Central memory CD8-positive, alpha-beta T cell (primary cell): ENCODE results near the gene MICAL2.

Experiments
- ATAC-seq: fragments of 150-1000 bp; cut with Tn5 transposase; replicated peaks from 2 replicates; pipeline ENCODE4 v1.10.0; 2022; ENCODE audit warnings: mild to moderate bottlenecking, moderate FRiP score, moderate number of reproducible peaks; ENCODE audit not compliant: poor library complexity, severe bottlenecking; ENCODE audit errors: extremely low read depth
- DNase-seq, 2 donors: peaks; one replicate each; pipeline ENCODE4 v3.0.0; 2021; ENCODE audit warnings: low spot score in 2 of 2
- H3K27ac Mint-ChIP-seq: one replicate; pipeline ENCODE4 v1.8.0; 2022; ENCODE audit warnings: low read depth, mild to moderate bottlenecking, moderate library complexity, mixed read lengths
- H3K27me3 Mint-ChIP-seq: one replicate; pipeline ENCODE4 v1.8.0; 2022; ENCODE audit warnings: mixed read lengths
- H3K36me3 Mint-ChIP-seq: one replicate; pipeline ENCODE4 v1.8.0; 2022; ENCODE audit warnings: mild to moderate bottlenecking, moderate library complexity, mixed read lengths; ENCODE audit not compliant: insufficient read depth
- H3K4me1 Mint-ChIP-seq: one replicate; pipeline ENCODE4 v1.8.0; 2022; ENCODE audit warnings: mixed read lengths
- H3K4me3 Mint-ChIP-seq: one replicate; pipeline ENCODE4 v1.8.0; 2022; ENCODE audit warnings: mild to moderate bottlenecking, moderate library complexity, mixed read lengths
- H3K9me3 Mint-ChIP-seq: one replicate; pipeline ENCODE4 v1.8.0; 2022; ENCODE audit warnings: mixed read lengths

The MICAL2 gene

DNA sequence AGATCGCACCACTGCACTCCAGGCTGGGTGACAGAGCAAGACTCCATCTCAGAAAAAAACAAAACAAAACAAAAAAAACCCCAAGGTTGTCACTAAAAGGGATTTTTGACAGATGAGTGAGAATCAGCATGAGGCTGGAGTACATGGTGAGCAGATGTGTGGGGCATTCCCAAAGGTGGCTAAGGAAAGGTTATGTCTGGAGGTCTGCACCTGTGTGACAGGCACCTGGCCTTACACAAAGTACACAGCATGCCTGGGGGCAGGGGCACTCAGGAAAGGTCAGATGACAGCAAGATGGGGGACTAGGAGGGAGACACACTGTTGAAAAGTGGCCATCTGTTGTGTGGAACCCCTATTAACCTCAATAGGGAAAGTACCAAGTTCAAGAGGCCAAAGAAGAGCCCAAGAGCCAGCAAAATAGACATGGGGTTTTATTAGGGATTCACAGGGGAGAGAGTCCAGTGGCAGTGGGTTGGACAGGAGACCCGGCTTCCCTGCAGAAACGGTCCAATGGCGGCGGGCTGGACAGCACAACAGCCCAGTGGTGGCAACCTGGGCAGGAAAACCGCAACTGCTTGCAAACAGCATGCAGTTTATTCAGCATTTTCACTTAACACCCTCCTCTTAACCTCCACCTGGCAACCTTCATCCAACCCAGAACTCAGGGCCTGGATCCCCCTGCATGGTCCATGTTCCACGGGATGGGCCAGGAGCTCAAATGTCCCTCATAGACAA is 101.1 kb downstream of the MICAL2 start:
- no peaks in the 10 kb centered on the region for H3K9me3 Mint-ChIP-seq
- H3K4me1 Mint-ChIP-seq: peaks cover 34% of the 10 kb centered on the region
- H3K27ac Mint-ChIP-seq: peak overlapping the region; percentile 53
- DNase-seq (no peak), ATAC-seq (no peak)
- H3K4me3 Mint-ChIP-seq: no peak overlapping the region
- peaks cover 51% of the 10 kb centered on the region for H3K36me3 Mint-ChIP-seq
- no peaks in the 10 kb centered on the region for H3K27me3 Mint-ChIP-seq

DNA sequence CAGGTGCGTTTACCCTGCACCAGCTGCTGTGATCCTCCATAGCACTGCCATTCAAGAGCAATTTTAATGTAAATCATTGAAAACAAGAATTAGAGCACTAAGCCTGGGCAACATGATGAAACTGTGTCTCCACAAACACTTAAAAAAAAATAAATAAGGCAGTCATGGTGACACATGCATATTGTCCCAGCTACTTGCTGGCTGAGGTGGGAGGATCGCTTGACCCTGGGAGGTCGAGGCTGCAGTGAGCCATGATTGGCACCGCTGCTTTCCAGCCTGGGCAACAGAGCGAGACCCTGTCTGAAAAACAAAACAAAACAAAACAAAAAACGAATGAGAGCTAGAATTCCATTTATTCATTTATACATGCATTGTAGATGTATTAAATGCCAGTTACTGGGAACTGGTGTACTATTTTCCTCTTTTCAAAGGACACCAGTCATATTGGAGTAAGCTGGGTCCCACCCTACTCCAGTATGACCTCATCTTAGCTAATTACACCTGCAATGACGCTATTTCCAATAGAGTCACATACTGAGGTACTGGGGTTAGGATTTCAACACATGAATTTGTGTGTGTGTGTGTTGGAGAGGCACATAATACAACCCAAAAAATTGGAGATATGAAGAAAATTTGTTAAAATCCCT is 101.9 kb downstream of the MICAL2 start:
- no peak for DNase-seq
- no peaks in the 10 kb centered on the region for H3K9me3 Mint-ChIP-seq
- H3K27ac Mint-ChIP-seq: peak overlapping the region; percentile 5
- H3K27me3 Mint-ChIP-seq: no peaks in the 10 kb centered on the region
- no peak for ATAC-seq
- peaks cover 49% of the 10 kb centered on the region for H3K36me3 Mint-ChIP-seq
- H3K4me3 Mint-ChIP-seq: no peak overlapping the region
- peaks cover 29% of the 10 kb centered on the region for H3K4me1 Mint-ChIP-seq

DNA sequence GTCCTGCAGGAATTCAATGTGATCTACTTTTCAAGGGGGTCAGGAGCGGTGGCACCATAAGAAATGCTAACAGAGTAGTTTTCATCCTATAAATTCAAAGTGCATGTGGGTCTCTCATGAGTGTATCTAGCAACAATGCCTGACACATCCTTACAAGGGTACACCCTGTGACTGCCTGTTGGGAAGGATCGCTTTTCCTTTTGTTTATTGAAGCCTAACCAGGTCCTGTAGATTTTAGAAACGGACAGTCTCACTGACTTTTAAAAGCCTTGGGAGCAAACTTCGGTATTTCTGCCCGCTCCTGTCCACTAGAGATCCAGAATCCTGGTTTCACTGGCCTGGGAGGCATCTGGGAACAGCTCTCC is 102.4 kb downstream of the MICAL2 start:
- Mint-ChIP-seq H3K36me3 (peaks cover 48% of the 10 kb centered on the region), H3K4me1 (peaks cover 29% of the 10 kb centered on the region), H3K27ac (peak overlapping the region; percentile 5), H3K4me3 (no peak overlapping the region), H3K27me3 (no peaks in the 10 kb centered on the region), H3K9me3 (no peaks in the 10 kb centered on the region)
- no peak for ATAC-seq
- DNase-seq: no peak

DNA sequence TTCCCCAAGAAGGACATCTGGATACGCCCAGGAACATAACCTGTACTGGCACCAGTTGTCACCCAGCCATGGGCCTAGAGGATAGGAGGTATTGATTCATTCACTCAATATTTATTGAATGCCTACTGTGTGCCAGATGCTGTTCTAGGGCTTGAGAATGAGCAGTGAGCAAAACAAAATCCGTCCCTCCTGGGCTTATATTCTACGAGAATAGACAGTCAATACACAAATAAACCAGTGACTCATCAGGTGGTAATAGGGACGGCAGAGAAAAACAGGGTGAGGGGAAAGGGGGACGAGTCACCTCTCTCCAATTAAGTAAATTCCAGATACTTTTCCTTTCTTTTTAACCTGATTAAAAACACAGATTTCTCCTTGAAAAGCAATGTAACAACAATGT is 103.5 kb downstream of the MICAL2 start:
- Mint-ChIP-seq H3K36me3 (peaks cover 51% of the 10 kb centered on the region), H3K4me3 (no peak overlapping the region), H3K4me1 (peaks cover 34% of the 10 kb centered on the region), H3K9me3 (no peaks in the 10 kb centered on the region), H3K27ac (no peak overlapping the region), H3K27me3 (no peaks in the 10 kb centered on the region)
- ATAC-seq (no peak), DNase-seq (no peak)

DNA sequence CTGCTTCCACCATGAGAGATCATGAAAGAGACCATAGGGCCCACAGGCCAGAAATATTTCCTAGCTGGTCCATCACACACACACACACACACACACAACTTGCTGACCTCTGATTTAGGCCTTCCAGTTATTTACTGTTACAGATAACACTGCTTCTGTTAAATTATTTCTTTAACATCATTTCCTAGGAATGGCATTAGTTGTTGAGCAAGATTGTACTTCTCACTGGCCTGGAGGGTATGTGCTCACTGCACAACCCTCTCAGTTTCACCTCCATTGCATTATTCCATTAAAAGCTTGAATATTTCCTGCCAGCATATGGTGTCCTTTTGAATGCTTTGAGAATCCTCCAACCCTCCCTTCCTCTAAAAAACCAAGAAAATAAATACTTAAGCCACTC is 104.4 kb downstream of the MICAL2 start:
- H3K4me1 Mint-ChIP-seq: peaks cover 32% of the 10 kb centered on the region

DNA sequence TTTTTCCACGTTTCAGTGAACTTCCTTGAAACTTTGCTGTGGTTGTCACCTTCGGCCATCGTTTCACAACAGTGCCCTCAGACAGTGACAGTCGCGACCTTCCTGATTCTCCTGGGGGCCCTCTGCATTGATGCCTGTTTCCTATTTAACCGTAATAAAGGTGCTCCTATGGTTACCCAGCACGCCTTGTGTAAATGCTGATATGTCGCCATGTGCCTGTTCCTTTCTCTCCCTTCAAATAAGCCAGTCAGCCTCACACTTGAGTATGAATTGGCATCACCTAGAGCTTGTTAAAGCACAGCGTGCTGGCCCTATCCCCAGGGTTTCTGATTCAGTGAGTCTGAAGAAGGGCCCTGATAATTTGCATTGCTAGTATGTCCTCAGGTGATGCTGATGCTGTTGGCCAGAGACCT is 104.8 kb downstream of the MICAL2 start:
- H3K27me3 Mint-ChIP-seq: no peaks in the 10 kb centered on the region
- ATAC-seq (peak; percentile 13), DNase-seq (no peak)
- peak overlapping the region; percentile 92 for H3K27ac Mint-ChIP-seq
- peaks cover 37% of the 10 kb centered on the region for H3K4me1 Mint-ChIP-seq
- H3K36me3 Mint-ChIP-seq: peaks cover 58% of the 10 kb centered on the region
- H3K4me3 Mint-ChIP-seq: peak overlapping the region; percentile 36
- no peaks in the 10 kb centered on the region for H3K9me3 Mint-ChIP-seq

More for the DNA sequence above, 104.4 kb downstream of the MICAL2 start:
- Mint-ChIP-seq H3K36me3 (peaks cover 55% of the 10 kb centered on the region), H3K4me3 (peak overlapping the region; percentile 36), H3K9me3 (no peaks in the 10 kb centered on the region), H3K27ac (peak overlapping the region; percentile 92), H3K27me3 (no peaks in the 10 kb centered on the region)
- DNase-seq (no peak), ATAC-seq (no peak)

DNA sequence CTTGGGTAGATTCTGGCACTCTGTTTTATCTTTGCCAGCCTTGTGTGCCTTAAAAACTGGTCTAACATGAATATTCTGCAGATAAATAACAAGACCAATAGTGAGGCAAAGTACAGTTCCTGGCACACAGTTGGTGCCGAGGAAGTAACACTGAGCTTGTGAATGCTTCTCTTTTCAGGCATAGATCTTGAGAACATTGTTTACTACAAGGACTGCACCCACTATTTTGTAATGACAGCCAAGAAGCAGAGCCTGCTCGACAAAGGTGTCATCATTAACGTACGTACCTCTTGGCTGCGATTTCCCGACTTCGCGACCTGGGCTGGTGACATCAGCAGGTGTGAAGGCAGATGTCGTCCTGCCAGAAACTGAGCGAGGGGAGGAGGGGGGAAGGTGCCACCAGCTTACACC is 105.7 kb downstream of the MICAL2 start:
- ATAC-seq (peak; percentile 87), DNase-seq (peak in 1 of 2 donors; percentile 77)
- H3K36me3 Mint-ChIP-seq: peaks cover 55% of the 10 kb centered on the region
- peak overlapping the region; percentile 92 for H3K27ac Mint-ChIP-seq
- H3K9me3 Mint-ChIP-seq: no peaks in the 10 kb centered on the region
- H3K4me3 Mint-ChIP-seq: peak overlapping the region; percentile 36
- H3K4me1 Mint-ChIP-seq: peaks cover 41% of the 10 kb centered on the region
- no peaks in the 10 kb centered on the region for H3K27me3 Mint-ChIP-seq

DNA sequence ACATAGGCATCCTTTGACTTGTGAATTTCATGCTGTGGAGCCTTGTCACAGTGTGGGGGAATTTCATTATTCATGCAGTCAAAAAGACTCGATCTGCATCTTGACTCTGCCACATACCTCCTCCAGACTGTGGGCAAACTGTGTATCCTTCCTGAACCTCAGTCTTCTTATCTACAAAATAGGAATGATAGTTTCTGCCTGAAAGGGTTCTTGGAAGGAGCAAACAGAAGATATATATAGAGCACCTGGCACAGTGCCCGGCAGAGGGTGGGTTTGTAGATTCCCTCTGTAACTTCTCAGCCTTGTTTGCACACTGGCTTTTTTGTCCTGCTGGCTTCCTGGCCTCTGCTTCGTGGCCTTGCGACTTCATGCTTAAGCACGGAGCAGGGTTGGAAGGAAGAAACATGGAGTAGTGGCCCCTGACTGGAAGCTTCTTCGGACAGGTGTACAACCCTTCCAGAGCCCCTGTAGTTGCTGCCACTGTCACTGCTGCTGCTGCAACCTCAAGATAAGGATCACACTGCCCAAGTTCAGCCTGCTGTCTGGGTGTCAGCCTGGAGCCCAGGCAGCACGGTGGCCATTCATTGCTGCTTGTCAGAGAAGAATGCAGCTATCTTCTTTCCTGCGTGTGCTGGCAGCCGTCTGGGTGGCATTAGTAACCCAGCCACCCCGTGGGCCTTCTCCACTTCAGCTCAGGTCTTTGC is 106.4 kb downstream of the MICAL2 start:
- Mint-ChIP-seq H3K27ac (peak overlapping the region; percentile 92), H3K4me3 (peak overlapping the region; percentile 36), H3K27me3 (no peaks in the 10 kb centered on the region), H3K9me3 (no peaks in the 10 kb centered on the region), H3K36me3 (peaks cover 53% of the 10 kb centered on the region), H3K4me1 (peaks cover 48% of the 10 kb centered on the region)
- ATAC-seq (peak; percentile 6), DNase-seq (no peak)

DNA sequence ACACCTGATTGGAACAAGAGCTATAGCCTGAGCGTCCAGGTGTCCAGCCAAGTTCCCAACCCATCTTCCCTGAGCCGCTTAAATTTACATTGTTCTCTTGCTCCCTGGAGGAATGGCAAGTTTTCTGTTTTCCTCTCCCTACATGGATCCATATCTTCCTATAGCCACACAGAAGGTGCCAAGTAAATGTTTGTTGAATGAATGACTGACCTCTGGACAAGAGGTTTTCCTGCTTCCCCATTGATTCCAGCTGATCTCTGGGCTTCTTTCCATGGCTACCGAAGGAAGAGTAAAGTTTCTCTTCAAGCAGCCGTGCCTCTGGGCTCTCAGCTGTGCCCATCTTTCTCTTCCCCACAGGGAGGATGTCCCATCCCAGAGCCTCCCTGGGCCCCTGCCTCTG is 107.5 kb downstream of the MICAL2 start:
- Mint-ChIP-seq H3K27ac (peak overlapping the region; percentile 92), H3K36me3 (peaks cover 45% of the 10 kb centered on the region), H3K9me3 (no peaks in the 10 kb centered on the region), H3K27me3 (no peaks in the 10 kb centered on the region), H3K4me3 (peak overlapping the region; percentile 15), H3K4me1 (peaks cover 59% of the 10 kb centered on the region)
- DNase-seq: no peak
- no peak for ATAC-seq

DNA sequence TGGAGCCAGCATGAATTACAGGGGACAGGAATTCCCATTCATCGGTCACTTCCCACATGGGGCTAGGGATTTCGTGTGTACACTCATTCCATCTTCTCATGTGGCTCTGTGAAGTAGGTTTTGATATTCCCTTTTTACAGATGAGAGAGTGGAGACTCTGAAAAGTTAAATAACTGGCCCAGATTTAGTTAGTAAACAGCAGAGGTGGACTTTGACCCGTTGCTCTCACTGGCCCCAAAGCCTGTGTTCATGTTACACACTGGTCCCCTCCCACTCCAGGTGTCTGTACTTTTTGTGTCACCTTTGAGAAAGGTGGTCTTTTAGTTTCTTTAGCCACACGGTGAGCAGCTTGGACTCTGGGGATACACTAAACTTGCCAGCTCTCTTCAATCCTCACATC is 108.5 kb downstream of the MICAL2 start:
- Mint-ChIP-seq H3K4me1 (peaks cover 69% of the 10 kb centered on the region), H3K36me3 (peaks cover 43% of the 10 kb centered on the region), H3K27ac (peak overlapping the region; percentile 92), H3K27me3 (no peaks in the 10 kb centered on the region), H3K9me3 (no peaks in the 10 kb centered on the region), H3K4me3 (no peak overlapping the region)
- DNase-seq: no peak
- ATAC-seq: no peak

DNA sequence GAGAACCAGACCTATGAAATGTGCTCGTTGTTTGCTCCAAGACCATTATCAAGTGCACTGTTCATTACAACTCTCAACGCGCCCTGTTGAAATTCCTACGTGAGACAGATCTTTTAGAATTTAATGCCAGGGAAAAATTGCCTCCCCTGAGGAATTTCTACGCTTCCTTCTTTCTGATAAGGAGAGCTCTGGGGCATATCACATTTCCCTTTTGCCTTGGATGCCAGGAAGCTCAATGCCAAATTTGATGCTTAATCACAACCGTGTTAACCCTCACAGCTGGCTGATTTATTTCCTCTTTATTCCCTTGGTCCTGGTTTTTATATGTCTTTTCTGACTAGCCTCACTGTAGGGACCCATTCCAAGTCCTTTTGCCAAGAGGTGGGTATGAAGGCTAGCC is 109.4 kb downstream of the MICAL2 start:
- ATAC-seq (no peak), DNase-seq (no peak)
- no peaks in the 10 kb centered on the region for H3K27me3 Mint-ChIP-seq
- peak overlapping the region; percentile 92 for H3K27ac Mint-ChIP-seq
- H3K4me3 Mint-ChIP-seq: no peak overlapping the region
- peaks cover 76% of the 10 kb centered on the region for H3K4me1 Mint-ChIP-seq
- peaks cover 45% of the 10 kb centered on the region for H3K36me3 Mint-ChIP-seq
- H3K9me3 Mint-ChIP-seq: no peaks in the 10 kb centered on the region

DNA sequence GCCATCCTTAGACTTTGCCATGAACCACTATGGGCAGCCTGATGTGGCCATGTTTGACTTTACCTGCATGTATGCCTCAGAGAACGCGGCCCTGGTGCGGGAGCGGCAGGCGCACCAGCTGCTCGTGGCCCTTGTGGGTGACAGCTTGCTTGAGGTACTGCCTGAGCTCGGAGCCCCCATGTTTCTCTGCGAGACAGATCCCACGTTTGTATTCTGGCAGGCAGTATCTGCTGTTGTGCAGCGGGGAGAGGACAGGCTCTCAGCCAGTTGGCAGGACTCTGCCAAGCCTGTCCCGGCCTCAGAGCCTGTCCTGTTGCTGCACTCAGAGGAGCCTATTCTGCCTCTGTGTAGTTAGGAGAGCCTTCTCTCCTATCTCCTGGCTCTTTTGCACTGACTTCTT is 109.9 kb downstream of the MICAL2 start:
- Mint-ChIP-seq H3K4me3 (no peak overlapping the region), H3K9me3 (no peaks in the 10 kb centered on the region), H3K27ac (no peak overlapping the region), H3K36me3 (peaks cover 44% of the 10 kb centered on the region), H3K4me1 (peaks cover 76% of the 10 kb centered on the region), H3K27me3 (no peaks in the 10 kb centered on the region)
- ATAC-seq (no peak), DNase-seq (no peak)
